B cell (primary cell): ENCODE measurements around the gene PAWR. TPM values are rescaled to one million over a fixed set of nuclear protein-coding genes. Genes with fewer than 3 reads are reported as not detected.

Experiments used
- ATAC-seq: fragments of 200-7000 bp; cut with Tn5 transposase; one replicate; pipeline ENCODE4 v1.10.0; 2021; ENCODE audit warnings: low read depth, mild to moderate bottlenecking, moderate number of reproducible peaks, moderate library complexity
- CTCF ChIA-PET: fragments of 350-600 bp; sonication (Branson Sonifier 250); formaldehyde crosslinking; loops from one replicate; lab custom pipeline; 2021; ENCODE audit warnings: antibody characterized with exemption, inconsistent platforms; lab: Charles Lee
- POLR2A ChIA-PET: fragments of 350-600 bp; sonication (Branson Sonifier 250); formaldehyde crosslinking; loops from one replicate; lab custom pipeline; 2021; ENCODE audit warnings: antibody characterized with exemption; lab: Charles Lee
- DNase-seq: peaks from one replicate; pipeline ENCODE4 v3.0.0; 2013
- H2AFZ ChIP-seq: 2 replicates; pipeline ENCODE4 v1.6.1; 2012; ENCODE audit warnings: mild to moderate bottlenecking, low read depth, low read length; ENCODE audit not compliant: insufficient read depth, poor library complexity, severe bottlenecking
- H3K27ac ChIP-seq, 2 donors: 1 replicate in 1 of 2; 2 replicates in 1 of 2; pipeline ENCODE4 v1.5.1; 2012 to 2013; ENCODE audit warnings: low read length in 2 of 2, mild to moderate bottlenecking in 2 of 2, moderate library complexity in 1 of 2
- H3K27me3 ChIP-seq, 4 experiments: fragments of 200-600 bp in 1 of 4; sonication (generic) in 1 of 4; replicated peaks in 1 of 4; 1 replicate in 2 of 4; 2 replicates in 2 of 4; pipeline versions ENCODE4 v1.6.1 to v1.7.0; 2013 to 2016; ENCODE audit warnings: low read length in 3 of 4, mild to moderate bottlenecking in 2 of 4, mixed read lengths in 1 of 4, moderate library complexity in 1 of 4; ENCODE audit not compliant: insufficient read depth in 4 of 4, control insufficient read depth in 3 of 4; ENCODE audit errors: control extremely low read depth in 1 of 4
- H3K36me3 ChIP-seq, 2 experiments: replicated peaks in 1 of 2; 1 replicate in 1 of 2; 2 replicates in 1 of 2; pipeline versions ENCODE4 v1.6.1 to v1.7.1; 2013; ENCODE audit warnings: low read length in 1 of 2; ENCODE audit not compliant: insufficient read depth in 2 of 2, control insufficient read depth in 1 of 2; ENCODE audit errors: control extremely low read depth in 1 of 2, extremely low read depth in 1 of 2
- H3K4me1 ChIP-seq, 2 donors: fragments of 200-600 bp in 1 of 2; sonication (generic) in 1 of 2; 1 replicate in 1 of 2; 2 replicates in 1 of 2; pipeline versions ENCODE4 v1.5.1 to v1.6.1; 2013 to 2017; ENCODE audit warnings: low read length in 2 of 2; ENCODE audit not compliant: control insufficient read depth in 2 of 2, insufficient read depth in 2 of 2
- H3K4me2 ChIP-seq: replicated peaks from 2 replicates; pipeline ENCODE3; 2012; ENCODE audit warnings: mild to moderate bottlenecking, low read depth, low read length; ENCODE audit not compliant: poor library complexity, severe bottlenecking
- H3K4me3 ChIP-seq, 5 experiments: fragments of 200-600 bp in 1 of 5; sonication (generic) in 1 of 5; 1 replicate in 3 of 5; 2 replicates in 2 of 5; pipeline versions ENCODE4 v1.5.1 to v1.7.0; 2011 to 2016; ENCODE audit warnings: low read length in 4 of 5, mild to moderate bottlenecking in 4 of 5, low read depth in 2 of 5, control low read depth in 1 of 5, moderate library complexity in 1 of 5; ENCODE audit not compliant: insufficient read depth in 1 of 5; ENCODE audit errors: control extremely low read depth in 1 of 5, extremely low read depth in 1 of 5
- H3K79me2 ChIP-seq: fragments of 200-600 bp; sonication (generic); one replicate; pipeline ENCODE4 v1.6.0; 2016; ENCODE audit warnings: low read length; ENCODE audit not compliant: control insufficient read depth, insufficient read depth
- H3K9ac ChIP-seq: fragments of 200-600 bp; sonication (generic); 2 replicates; pipeline ENCODE4 v1.6.1; 2017; ENCODE audit warnings: mild to moderate bottlenecking, low read length, moderate library complexity
- H3K9me3 ChIP-seq, 3 donors: one replicate each; pipeline versions ENCODE4 v1.6.1 to v1.7.1; 2013; ENCODE audit warnings: low read length in 2 of 3; ENCODE audit not compliant: control insufficient read depth in 2 of 3, insufficient read depth in 1 of 3; ENCODE audit errors: control extremely low read depth in 1 of 3
- H4K20me1 ChIP-seq: 2 replicates; pipeline ENCODE4 v1.6.0; 2012; ENCODE audit warnings: mild to moderate bottlenecking, low read length; ENCODE audit not compliant: insufficient read depth, control insufficient read depth, poor library complexity, severe bottlenecking
- H3K27ac Mint-ChIP-seq: one replicate; pipeline ENCODE4 v1.8.0; 2021; ENCODE audit warnings: mixed read lengths
- H3K27me3 Mint-ChIP-seq: one replicate; pipeline ENCODE4 v1.8.0; 2021; ENCODE audit warnings: mixed read lengths
- H3K4me1 Mint-ChIP-seq: one replicate; pipeline ENCODE4 v1.8.0; 2021; ENCODE audit warnings: mixed read lengths
- H3K4me3 Mint-ChIP-seq: one replicate; pipeline ENCODE4 v1.8.0; 2021; ENCODE audit warnings: mixed read lengths
- H3K9me3 Mint-ChIP-seq: one replicate; pipeline ENCODE4 v1.8.0; 2022; ENCODE audit warnings: mixed read lengths; ENCODE audit not compliant: insufficient read depth
- EZH2 ChIP-seq: IDR thresholded peaks from 2 replicates; pipeline ENCODE4 v1.6.1; 2012; ENCODE audit warnings: borderline replicate concordance, low read depth, mild to moderate bottlenecking, moderate library complexity, low read length; ENCODE audit not compliant: insufficient read depth, poor library complexity, severe bottlenecking
- WGBS: methylation state at CpG from one replicate; pipeline ENCODE4 v1.1.5; 2013; ENCODE audit warnings: missing lambda C conversion rate; ENCODE audit not compliant: insufficient coverage; 5-methylcytosine and 5-hydroxymethylcytosine counted together
- intact Hi-C: fragments of 100-400 bp; cut with micrococcal nuclease; formaldehyde crosslinking; loops from one replicate; pipeline ENCODE4 v1.10.0; 2022
- polyA plus RNA-seq: library from polyadenylated mRNA; depleted of rRNA; stranded (reverse); fragments of >200 nt; gene quantifications from 2 replicates; pipeline ENCODE4 v1.2.3, GENCODE V29; 2012
- total RNA-seq, 2 donors: library from RNA; stranded (reverse); fragments of 120-200 nt in 1 of 2; gene quantifications; 1 replicate in 1 of 2; 2 replicates in 1 of 2; pipeline versions ENCODE4 v1.2.3 to v1.2.4, GENCODE V29; 2013 to 2022
- TF ChIP-seq, protein P1 (sequence below): fragments of 200-600 bp; IDR thresholded peaks from one replicate; pipeline ENCODE4 v1.8.0; 2022; ENCODE audit warnings: antibody characterized with exemption, mild to moderate bottlenecking

PAWR gene
- total and polyA plus RNA-seq, 2 donors (not counting 1 experiment from before 2014, with no cell fraction given) = 17.9 to 90.1 TPM

- ChIA-PET CTCF (no interaction called here), POLR2A (no interaction called here)
- H3K36me3 ChIP-seq = peaks cover 0 to 3% of the 10 kb centered on the region in 2 experiments
- no peak overlapping the region for H3K4me3 ChIP-seq
- no peak overlapping the region for H3K4me3 Mint-ChIP-seq
- no peaks in the 10 kb centered on the region for H3K27me3 ChIP-seq
- peaks cover 0 to 9% of the 10 kb centered on the region in 2 donors for H3K4me1 ChIP-seq
- H4K20me1 ChIP-seq = peaks cover 46% of the 10 kb centered on the region
- TF ChIP-seq EZH2 = no peak
- TF ChIP-seq, protein P1, sequence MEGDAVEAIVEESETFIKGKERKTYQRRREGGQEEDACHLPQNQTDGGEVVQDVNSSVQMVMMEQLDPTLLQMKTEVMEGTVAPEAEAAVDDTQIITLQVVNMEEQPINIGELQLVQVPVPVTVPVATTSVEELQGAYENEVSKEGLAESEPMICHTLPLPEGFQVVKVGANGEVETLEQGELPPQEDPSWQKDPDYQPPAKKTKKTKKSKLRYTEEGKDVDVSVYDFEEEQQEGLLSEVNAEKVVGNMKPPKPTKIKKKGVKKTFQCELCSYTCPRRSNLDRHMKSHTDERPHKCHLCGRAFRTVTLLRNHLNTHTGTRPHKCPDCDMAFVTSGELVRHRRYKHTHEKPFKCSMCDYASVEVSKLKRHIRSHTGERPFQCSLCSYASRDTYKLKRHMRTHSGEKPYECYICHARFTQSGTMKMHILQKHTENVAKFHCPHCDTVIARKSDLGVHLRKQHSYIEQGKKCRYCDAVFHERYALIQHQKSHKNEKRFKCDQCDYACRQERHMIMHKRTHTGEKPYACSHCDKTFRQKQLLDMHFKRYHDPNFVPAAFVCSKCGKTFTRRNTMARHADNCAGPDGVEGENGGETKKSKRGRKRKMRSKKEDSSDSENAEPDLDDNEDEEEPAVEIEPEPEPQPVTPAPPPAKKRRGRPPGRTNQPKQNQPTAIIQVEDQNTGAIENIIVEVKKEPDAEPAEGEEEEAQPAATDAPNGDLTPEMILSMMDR = no peak
- no peaks in the 10 kb centered on the region for H3K27me3 Mint-ChIP-seq
- H3K4me2 ChIP-seq = no peak overlapping the region
- no peak overlapping the region for H3K27ac ChIP-seq
- H2AFZ ChIP-seq = no peak overlapping the region
- H3K9me3 Mint-ChIP-seq = no peaks in the 10 kb centered on the region
- peaks cover 0 to 4% (median 0%) of the 10 kb centered on the region in 3 donors for H3K9me3 ChIP-seq
- no peak overlapping the region for H3K9ac ChIP-seq
- no peak for DNase-seq
- no peak for ATAC-seq
- H3K79me2 ChIP-seq = peaks cover 84% of the 10 kb centered on the region
- WGBS = no CpG with 5 or more reads among the region's 4 CpGs
- H3K27ac Mint-ChIP-seq = no peak overlapping the region
- intact Hi-C loops = no loop called here
- H3K4me1 Mint-ChIP-seq = peaks cover 27% of the 10 kb centered on the region
Observed at GRCh38 chr12:79664518-79664917, 26.2 kb downstream of the PAWR start.

DNA sequence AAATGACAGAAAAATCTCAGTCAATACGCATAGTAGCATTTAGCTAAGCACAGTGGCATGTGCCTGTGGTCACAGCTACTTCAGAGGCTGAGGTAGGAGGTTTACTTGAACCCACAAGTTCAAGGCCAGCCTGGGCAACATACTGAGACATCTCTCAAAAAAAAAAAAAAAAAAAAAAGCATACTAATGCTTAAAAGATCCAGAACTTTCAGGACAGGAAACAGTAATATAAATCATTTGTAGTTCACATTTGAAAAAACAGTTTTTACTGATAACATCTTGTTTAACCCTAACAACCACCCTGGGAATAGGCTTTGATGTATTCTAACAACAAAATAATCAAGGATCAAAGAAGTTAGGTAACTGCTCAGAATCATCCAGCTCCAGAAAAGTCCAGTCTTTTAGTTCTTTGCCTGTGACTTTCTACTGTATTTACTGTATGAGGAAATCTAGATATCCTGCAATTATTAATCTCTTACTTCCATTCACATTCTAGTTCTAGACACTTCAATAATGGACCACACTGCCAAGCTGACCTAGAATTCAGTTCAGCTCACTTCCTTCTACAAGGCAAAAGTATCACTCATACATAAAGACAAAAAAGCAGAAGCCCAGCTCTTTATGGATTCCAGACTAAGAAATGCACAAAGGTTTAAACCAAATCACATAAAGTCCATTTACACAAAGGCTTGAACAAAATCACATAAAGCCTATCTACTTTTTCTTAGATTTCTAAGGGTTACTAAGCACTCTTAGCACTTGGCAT lies 28.5 kb downstream of the PAWR start:
- Histone ChIP-seq H3K79me2 (peaks cover 86% of the 10 kb centered on the region), H3K4me3 (no peak overlapping the region), H2AFZ (no peak overlapping the region), H4K20me1 (peaks cover 60% of the 10 kb centered on the region), H3K27me3 (no peaks in the 10 kb centered on the region), H3K36me3 (peaks cover 0 to 3% of the 10 kb centered on the region in 2 experiments), H3K27ac (no peak overlapping the region), H3K4me2 (no peak overlapping the region), H3K9me3 (peaks cover 0 to 4% (median 0%) of the 10 kb centered on the region in 3 donors), H3K4me1 (peaks cover 0 to 9% of the 10 kb centered on the region in 2 donors), H3K9ac (no peak overlapping the region)
- Mint-ChIP-seq H3K27ac (no peak overlapping the region), H3K4me1 (peaks cover 27% of the 10 kb centered on the region), H3K27me3 (no peaks in the 10 kb centered on the region), H3K4me3 (no peak overlapping the region), H3K9me3 (no peaks in the 10 kb centered on the region)
- ATAC-seq (no peak), DNase-seq (no peak)
- no CpG with 5 or more reads among the region's 1 CpG for WGBS
- intact Hi-C loops = loop anchor here (2.0 kb wide), 1 partner anchor 15 kb away; no protein-coding TSS in a partner anchor
- TF ChIP-seq, protein P1 = no peak
- no peak for TF ChIP-seq EZH2
- CTCF ChIA-PET = no interaction called here
- POLR2A ChIA-PET = no interaction called here
